Epithelial cell of proximal tubule (primary cell): ENCODE results near the gene MAP7D3. TPM values are rescaled to one million over a fixed set of nuclear protein-coding genes. Genes with fewer than 3 reads are reported as not detected.

ENCODE experiments used
- DNase-seq: peaks from one replicate; pipeline ENCODE4 v3.0.0-alpha.2; 2011; ENCODE audit warnings: low read depth
- H3K4me3 ChIP-seq: 2 replicates; pipeline ENCODE4 v1.5.1; 2011; ENCODE audit warnings: low read depth, mild to moderate bottlenecking, low read length
- total RNA-seq: library from RNA; depleted of rRNA; stranded (reverse); fragments of >200 nt; gene quantifications from 2 replicates; pipeline ENCODE4 v1.2.3, GENCODE V29; 2015
- TF ChIP-seq, protein P1 (sequence below): conservative IDR thresholded peaks from 2 replicates; pipeline ENCODE4 v1.5.1; 2012; ENCODE audit warnings: low read depth, mild to moderate bottlenecking, low read length

MAP7D3 gene
- total RNA-seq, 1 donor from 2014 or later, result 18.6 TPM

GRCh38 chrX:136262812-136263315 is 11.7 kb upstream of the MAP7D3 start:
- H3K4me3 ChIP-seq, result no peak overlapping the region
- DNase-seq, result no peak
- TF ChIP-seq, protein P1, sequence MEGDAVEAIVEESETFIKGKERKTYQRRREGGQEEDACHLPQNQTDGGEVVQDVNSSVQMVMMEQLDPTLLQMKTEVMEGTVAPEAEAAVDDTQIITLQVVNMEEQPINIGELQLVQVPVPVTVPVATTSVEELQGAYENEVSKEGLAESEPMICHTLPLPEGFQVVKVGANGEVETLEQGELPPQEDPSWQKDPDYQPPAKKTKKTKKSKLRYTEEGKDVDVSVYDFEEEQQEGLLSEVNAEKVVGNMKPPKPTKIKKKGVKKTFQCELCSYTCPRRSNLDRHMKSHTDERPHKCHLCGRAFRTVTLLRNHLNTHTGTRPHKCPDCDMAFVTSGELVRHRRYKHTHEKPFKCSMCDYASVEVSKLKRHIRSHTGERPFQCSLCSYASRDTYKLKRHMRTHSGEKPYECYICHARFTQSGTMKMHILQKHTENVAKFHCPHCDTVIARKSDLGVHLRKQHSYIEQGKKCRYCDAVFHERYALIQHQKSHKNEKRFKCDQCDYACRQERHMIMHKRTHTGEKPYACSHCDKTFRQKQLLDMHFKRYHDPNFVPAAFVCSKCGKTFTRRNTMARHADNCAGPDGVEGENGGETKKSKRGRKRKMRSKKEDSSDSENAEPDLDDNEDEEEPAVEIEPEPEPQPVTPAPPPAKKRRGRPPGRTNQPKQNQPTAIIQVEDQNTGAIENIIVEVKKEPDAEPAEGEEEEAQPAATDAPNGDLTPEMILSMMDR, result no peak

GRCh38 chrX:136262243-136262642 is 11.0 kb upstream of the MAP7D3 start:
- TF ChIP-seq, protein P1, result no peak
- no peak for DNase-seq
- H3K4me3 ChIP-seq, result no peak overlapping the region

DNA sequence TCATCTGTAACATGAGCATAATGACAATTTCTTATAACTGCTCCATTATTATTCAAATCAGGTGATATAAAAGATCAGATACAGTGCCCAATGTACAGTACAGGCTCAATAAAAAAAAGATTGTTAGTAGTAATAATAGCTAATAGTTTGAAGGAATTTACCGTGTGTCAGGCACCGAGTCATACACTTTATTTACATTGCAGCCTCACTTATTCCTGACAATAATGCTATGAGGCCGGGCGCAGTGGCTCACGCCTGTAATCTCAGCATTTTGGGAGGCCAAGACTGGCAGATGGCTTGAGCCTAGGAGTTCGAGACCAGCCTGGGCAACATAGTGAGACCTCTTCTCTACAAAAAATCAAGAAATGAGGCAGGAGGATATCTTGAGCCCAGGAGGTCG is 10.1 kb upstream of the MAP7D3 start:
- no peak for DNase-seq
- H3K4me3 ChIP-seq, result no peak overlapping the region
- TF ChIP-seq, protein P1, result no peak

DNA sequence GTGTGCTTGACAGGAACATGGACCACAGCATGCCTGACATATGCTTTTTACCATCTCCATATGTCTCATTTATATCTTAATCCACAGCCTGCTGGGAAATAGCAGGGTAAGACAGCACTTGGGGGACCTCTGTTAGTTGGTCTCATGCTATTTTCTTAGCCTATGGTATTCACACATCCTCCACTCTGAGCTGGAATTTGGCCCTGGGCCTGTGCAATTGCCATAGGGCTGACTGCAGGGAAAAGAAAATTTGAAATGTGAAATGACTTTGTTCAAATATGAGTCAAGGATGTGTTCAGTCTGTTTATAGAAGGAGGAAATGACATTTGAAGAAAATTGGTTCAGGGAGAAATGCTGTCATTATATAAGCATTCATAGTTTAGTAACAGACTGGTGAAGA is 9.6 kb upstream of the MAP7D3 start:
- no peak for DNase-seq
- TF ChIP-seq, protein P1, result no peak
- H3K4me3 ChIP-seq, result no peak overlapping the region

DNA sequence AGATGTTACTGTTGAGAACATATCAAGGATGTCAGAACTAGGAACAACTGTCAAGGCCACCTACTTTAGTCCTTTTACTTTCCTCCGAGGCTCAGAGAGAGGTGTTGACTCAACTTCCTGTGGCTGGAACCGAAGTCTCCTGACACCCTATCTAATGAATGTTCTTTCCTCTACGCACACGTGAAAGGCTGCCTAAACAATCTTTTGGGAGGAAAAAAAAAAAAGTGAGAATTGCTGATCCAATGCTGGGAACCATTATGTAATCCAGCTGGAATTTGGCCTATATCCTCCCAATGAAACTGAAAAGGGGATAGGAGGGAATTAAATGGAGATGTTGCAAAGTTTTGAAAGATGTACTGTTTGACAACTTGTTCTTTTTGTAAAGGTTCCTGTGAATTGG is 8.3 kb upstream of the MAP7D3 start:
- TF ChIP-seq, protein P1, result no peak
- no peak for DNase-seq
- no peak overlapping the region for H3K4me3 ChIP-seq

DNA sequence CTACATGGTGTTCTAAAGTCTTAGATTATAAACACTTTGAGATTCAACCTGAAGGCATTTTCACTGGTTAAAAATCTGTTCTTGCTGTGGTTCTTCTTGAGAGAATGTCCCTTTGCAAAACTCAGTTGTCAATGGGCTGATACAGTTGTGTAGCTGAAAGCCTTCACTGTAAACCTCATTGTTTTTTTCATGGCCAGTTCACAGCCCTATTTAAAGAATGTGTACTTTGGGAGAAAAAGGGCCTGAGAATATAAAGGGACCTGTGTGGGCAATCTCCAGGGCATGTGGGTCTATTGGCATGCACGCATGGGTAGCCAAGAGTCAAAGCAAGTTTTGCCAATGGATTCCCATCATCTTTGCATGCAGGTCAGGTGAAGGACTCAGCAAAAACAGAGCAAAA is 7.8 kb upstream of the MAP7D3 start:
- TF ChIP-seq, protein P1, result no peak
- no peak for DNase-seq
- H3K4me3 ChIP-seq, result no peak overlapping the region

- TF ChIP-seq, protein P1, result no peak
- DNase-seq, result no peak
- no peak overlapping the region for H3K4me3 ChIP-seq
Observed at GRCh38 chrX:136256026-136256425, 4.8 kb upstream of the MAP7D3 start.
